NCI-H2196 treated with DMSO at 0.1 percent for 48 hours (cell line): ENCODE results near the gene GABBR2.

Experiments
- DNase-seq: peaks from one replicate; lab custom pipeline; 2025; ENCODE audit not compliant: unreplicated experiment; lab: John Stamatoyannopoulos, UW

GABBR2 gene

GRCh38 chr9:98634685-98635336 is 73.9 kb downstream of the GABBR2 start:
- no peak for DNase-seq

DNA sequence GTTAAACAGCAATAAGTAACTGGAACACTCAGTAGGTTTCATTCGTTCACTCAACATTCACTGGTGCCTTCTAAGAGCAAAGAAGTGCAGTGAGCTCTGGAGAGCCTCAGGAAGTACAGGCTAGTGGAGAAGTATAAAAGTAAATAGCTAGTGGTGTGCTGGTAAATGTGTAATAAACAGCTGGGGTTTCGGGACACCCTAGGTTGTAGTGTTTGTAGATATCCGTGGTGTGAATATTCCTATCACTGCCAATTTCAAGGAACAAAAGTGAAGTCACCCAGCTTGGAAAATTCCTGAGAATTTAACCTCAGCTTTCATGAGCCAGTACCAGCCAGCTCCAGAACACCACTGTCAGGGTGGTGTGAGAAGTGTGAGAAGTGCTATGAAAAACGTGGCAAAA is 75.9 kb downstream of the GABBR2 start:
- no peak for DNase-seq

GRCh38 chr9:98627296-98627695 is 81.4 kb downstream of the GABBR2 start:
- no peak for DNase-seq

DNA sequence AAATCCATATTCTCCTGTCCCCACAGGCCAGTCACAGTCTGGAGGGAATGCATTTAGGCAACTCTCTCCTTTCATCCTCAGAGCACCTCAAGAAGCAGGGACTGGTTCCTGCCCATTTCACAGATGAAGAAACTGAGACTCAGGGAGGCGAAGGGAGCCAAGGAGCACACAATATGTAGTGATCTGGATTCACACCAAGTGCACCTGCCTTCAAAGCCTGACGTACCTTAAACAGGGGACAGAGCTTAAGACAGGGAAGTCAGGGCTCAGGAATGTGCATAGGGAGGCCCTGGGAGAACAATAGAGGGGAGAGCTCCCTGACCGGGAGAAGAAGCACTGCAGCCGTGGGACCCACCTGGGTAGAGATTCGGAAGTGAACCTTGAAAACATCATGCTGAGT is 83.0 kb downstream of the GABBR2 start:
- no peak for DNase-seq

DNA sequence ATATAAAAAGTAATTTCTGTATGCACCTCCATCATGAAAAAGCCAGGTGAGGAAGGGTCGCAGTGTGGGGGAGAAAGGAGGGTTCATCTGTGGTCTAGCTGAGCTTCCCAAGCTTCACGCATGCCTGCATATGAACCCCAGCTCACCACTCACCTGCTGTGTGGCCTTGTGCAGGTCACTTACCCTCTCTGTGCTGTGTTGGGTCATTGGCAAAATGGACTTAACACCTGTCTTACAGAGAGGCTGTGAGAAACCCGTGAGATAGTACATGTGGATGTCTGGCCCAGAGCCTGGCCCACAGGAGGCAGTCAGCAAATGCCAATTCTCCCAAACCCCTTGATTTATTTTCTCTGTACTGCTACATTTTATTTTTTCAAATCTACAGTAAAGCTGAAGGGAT is 88.9 kb downstream of the GABBR2 start:
- DNase-seq: no peak

DNA sequence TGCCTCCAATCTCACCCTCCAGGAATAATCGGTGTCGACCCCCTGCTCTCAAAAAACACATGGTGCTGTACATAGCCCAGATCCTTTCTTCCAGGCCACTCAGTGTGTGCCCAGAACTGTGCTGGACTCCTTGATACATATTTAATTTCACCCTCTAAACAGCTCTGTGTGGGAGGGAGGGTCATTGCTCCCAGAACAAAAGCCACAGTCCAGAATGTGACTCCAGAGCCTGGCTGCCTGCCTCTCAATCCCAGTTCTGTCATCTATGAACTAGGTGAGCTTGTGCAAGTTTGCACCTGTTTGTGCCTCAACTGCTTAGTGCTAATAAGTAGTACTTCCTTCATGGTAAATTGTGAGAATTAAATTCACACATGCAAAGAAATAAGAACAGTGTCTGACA is 93.1 kb downstream of the GABBR2 start:
- DNase-seq: no peak

DNA sequence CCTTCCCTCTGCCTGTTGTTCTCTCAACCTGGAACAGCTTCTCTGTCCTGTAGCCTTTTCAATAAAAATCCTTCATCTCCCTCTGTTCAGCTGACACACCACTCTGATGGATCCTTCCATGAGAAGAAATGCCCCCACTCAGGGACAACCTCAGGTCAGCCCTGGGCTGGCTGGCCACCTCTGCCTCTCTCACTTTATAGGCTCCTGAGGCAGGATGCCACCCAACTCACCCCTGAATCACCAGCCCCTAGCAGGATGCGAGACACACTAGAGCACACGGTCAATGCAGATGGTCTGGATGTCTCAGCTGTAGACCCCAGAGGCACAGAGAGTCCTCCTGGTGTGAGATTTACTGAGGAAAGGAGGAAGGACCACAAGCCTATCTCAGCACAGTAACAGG is 93.8 kb downstream of the GABBR2 start:
- DNase-seq: no peak

GRCh38 chr9:98612061-98612752 is 96.5 kb downstream of the GABBR2 start:
- DNase-seq: no peak

GRCh38 chr9:98611319-98611718 is 97.4 kb downstream of the GABBR2 start:
- DNase-seq: no peak

GRCh38 chr9:98610711-98611110 is 98.0 kb downstream of the GABBR2 start:
- DNase-seq: no peak

DNA sequence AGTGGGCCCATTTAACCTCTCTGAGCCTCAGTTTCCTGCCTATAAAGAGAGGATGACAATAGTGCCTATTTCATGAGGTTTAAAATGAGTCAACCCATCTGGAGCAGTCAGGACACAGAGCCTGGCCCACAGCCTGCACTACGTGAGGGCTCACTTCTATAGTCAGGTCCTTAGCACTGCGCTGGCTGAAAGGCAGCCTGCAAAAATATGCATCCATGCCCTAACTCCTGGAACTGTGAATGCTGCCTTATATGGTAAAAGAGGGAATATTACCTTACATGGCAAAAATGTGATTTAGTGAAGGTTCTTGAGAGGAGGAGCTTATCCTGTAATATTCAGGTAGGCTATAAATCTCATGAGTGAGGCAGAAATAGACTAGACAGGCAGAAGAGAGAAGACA is 98.5 kb downstream of the GABBR2 start:
- DNase-seq: no peak

DNA sequence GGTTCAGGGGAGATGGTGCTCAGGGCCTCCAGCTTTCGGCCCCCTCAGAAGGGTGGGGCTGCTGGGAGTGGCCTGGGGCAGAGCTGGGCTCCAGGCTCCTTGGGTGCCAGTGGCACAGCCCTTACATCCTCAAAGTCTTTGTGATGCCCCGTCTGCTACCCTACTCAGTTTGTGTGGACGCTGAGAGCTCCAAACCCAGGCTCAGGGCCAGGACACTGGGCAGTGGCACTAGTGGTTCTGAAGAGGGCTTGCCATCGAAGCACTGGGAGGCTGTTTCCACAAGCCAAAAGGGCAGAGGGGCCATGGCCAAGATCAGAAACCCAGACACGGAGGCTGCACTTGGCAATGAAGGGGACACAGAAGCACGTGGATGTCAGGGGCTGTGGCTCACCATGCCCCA is 99.1 kb downstream of the GABBR2 start:
- no peak for DNase-seq

- no peak for DNase-seq
These were observed 100.9 kb downstream of the GABBR2 start for GRCh38 chr9:98607787-98608186.

DNA sequence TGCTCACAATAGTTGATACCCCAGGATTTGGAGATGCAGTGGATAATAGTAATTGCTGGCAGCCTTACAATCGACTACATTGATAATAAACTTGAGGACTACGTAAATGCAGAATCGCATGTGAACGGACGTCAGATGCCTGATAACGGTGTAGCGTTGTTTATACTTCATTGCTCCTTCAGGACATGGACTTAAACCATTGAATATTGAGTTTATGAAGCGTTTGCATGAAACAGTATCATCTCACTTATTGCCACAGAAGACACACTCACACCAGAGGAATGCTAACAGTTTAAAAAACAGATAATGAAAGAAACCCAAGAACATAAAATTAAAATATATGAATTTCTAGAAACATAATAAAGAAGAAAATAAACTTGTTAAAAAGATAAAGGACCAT is 101.6 kb downstream of the GABBR2 start:
- no peak for DNase-seq

- no peak for DNase-seq
These were observed 102.0 kb downstream of the GABBR2 start for GRCh38 chr9:98606730-98607129.

- no peak for DNase-seq
These were observed 103.6 kb downstream of the GABBR2 start for GRCh38 chr9:98605116-98605515.

GRCh38 chr9:98603821-98604383 is 104.8 kb downstream of the GABBR2 start:
- DNase-seq: no peak

- no peak for DNase-seq
These were observed 105.8 kb downstream of the GABBR2 start for GRCh38 chr9:98602839-98603500.

GRCh38 chr9:98600631-98601030 is 108.1 kb downstream of the GABBR2 start:
- DNase-seq: no peak

GRCh38 chr9:98599566-98600216 is 109.0 kb downstream of the GABBR2 start:
- no peak for DNase-seq

DNA sequence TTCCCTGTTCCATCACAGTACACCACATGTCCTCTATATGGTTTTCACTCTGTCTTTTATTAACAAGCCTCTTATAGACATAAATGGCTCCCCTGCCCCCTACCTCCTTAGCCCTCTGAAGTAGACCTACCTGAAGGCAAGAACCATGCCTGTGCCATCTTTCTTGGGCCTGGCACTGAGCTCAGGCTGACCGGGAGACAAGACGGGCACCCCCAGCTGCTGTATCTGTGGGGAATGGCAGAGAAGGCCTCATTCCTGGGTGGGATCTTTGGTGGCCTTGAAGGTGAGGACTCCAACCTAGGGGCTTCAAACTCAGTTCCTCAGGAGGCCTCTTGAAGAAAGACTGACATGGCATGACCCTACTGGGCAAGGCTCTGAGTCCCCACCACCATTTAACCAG is 109.9 kb downstream of the GABBR2 start:
- no peak for DNase-seq
